ENCODE measurements around the gene HLA-DRB5. TPM values are rescaled to one million over a fixed set of nuclear protein-coding genes. Genes with fewer than 3 reads are reported as not detected.
"Not testable (repeated sequence)": the region's sequence is repeated elsewhere in the genome, so short reads cannot be mapped to it uniquely, and the experiment has no call there.

Gene HLA-DRB5
- total RNA-seq (ENCODE audit: low replicate concordance), result not detected in 2 replicates

GRCh38 chr6:32529697-32530430 lies at the start of gene HLA-DRB5:
TSS of gene HLA-DRB5 (minus strand) at chr6:32530287. CDS start at chr6:32530224, 63 bp downstream.
- no peak for DNase-seq (ENCODE audit: low read depth)
- no peak for TF ChIP-seq CTCF (IDR thresholded peaks at IDR 0.05; ENCODE audit: insufficient read depth, low read length)
- H3K4me3 ChIP-seq (ENCODE audit: low read depth, low read length), result no peak within 1 kb of the TSS

GRCh38 chr6:32578962-32579361 lies 48.9 kb upstream of the HLA-DRB5 start:
- no peak for TF ChIP-seq CTCF (IDR thresholded peaks at IDR 0.05; ENCODE audit: insufficient read depth, low read length)
- no peak for DNase-seq (ENCODE audit: low read depth)
- no peak overlapping the region for H3K4me3 ChIP-seq (ENCODE audit: low read depth, low read length)

DNA sequence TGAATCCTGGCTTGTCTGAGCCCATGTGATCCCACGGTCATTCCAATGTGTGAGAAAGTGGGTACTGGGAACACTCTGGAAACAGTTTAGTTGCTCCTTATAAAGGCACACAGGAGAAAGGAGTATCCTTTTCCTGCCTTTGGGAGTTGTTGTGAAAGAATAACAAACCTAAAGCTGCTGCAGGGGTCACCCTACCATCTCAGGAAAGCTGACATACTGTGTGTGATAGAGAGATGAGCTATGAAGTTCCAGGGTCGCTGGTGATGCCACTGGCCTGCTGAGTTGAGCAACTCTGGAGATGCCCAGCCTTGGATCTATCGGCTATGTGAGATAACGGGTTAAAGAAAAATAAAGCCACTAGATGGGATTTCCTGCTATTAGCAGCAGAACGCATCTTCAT lies 47.4 kb upstream of the HLA-DRB5 start:
- not testable (repeated sequence) for DNase-seq (ENCODE audit: low read depth); H3K4me3 ChIP-seq (ENCODE audit: low read depth, low read length)

DNA sequence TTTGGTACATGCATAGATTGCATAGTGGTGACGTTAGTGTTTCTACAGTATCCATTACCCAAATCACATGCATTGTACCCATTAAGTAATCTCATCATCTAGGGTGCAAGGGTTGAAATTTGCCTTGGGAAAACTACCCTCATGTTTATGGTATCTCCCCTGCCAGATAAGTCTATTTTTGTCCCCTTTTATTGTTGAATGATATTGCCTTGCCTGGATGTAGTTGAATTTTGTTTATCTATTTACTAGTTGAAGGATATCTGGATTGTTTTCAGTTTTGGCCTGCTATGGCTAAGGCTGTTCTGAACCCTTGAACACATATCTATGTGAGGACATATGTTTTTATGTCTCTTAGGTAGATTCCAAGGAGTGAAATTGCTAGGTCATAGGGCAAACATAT lies 46.2 kb upstream of the HLA-DRB5 start:
- no peak for TF ChIP-seq CTCF (IDR thresholded peaks at IDR 0.05; ENCODE audit: insufficient read depth, low read length)
- H3K4me3 ChIP-seq (ENCODE audit: low read depth, low read length), result no peak overlapping the region
- DNase-seq (ENCODE audit: low read depth), result no peak

- no peak for TF ChIP-seq CTCF (IDR thresholded peaks at IDR 0.05; ENCODE audit: insufficient read depth, low read length)
- no peak for DNase-seq (ENCODE audit: low read depth)
- H3K4me3 ChIP-seq (ENCODE audit: low read depth, low read length), result no peak overlapping the region
Observed at GRCh38 chr6:32570363-32570905, 40.3 kb upstream of the HLA-DRB5 start.

DNA sequence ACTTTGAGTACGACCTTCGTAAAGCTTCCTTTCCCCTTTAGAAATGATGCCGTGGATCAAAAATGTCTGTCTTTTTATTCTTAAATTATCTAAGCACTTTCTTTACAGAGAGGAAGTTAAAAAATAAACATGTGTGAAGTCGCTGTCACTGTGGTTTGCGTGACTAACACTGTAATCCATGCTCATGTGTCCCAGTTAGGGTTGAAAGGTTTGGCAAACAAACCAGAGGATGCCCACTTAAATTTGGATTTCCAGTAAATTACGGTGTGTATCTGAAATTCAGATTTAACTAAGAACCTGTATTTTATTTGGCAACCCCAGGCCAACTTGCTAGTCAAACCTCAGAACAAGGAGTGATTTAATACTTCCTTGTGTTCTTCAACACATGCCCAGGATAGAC lies 38.5 kb upstream of the HLA-DRB5 start:
- H3K4me3 ChIP-seq (ENCODE audit: low read depth, low read length), result no peak overlapping the region
- DNase-seq (ENCODE audit: low read depth), result no peak
- no peak for TF ChIP-seq CTCF (IDR thresholded peaks at IDR 0.05; ENCODE audit: insufficient read depth, low read length)

DNA sequence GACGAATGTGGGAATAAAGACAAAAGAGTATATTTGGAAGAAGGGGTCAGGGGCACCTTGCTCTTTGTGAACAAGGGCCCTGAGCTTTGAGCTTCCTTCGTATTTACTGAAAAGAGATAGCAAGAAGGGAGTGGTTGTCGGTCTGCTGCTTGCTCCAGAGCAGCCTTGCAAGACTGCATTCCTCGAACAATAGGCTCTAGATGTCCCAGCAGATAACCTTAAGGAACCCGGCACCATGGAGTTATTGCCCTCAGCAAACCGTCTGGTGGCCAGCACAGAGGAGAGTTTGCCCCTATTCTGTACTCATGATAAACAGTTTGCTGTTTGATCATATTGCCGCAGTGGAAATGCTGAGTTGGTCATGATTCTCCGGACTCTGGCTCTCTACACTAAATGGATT lies 36.9 kb upstream of the HLA-DRB5 start:
- H3K4me3 ChIP-seq (ENCODE audit: low read depth, low read length), result no peak overlapping the region
- TF ChIP-seq CTCF (IDR thresholded peaks at IDR 0.05; ENCODE audit: insufficient read depth, low read length), result no peak
- DNase-seq (ENCODE audit: low read depth), result no peak

Data from fibroblast of the aortic adventitia (primary cell).